Spinal cord (tissue), 10 donors: ENCODE data around the gene EXOC6B. TPM values are rescaled to one million over a fixed set of nuclear protein-coding genes. Genes with fewer than 3 reads are reported as not detected.

Source experiments
- DNase-seq, 6 donors: peaks; one replicate each; pipeline versions ENCODE4 v3.0.0 to v3.0.0-alpha.2; 2013 to 2015; ENCODE audit warnings: low spot score in 6 of 6, low read depth in 4 of 6
- H3K27ac ChIP-seq: one replicate; pipeline ENCODE4 v1.5.1; 2013; ENCODE audit warnings: low read depth, low read length, control low read depth
- H3K27me3 ChIP-seq: one replicate; pipeline ENCODE4 v1.6.1; 2013; ENCODE audit warnings: low read length; ENCODE audit not compliant: control insufficient read depth, insufficient read depth
- H3K36me3 ChIP-seq: one replicate; pipeline ENCODE4 v1.6.1; 2013; ENCODE audit warnings: low read length; ENCODE audit not compliant: control insufficient read depth, insufficient read depth
- H3K4me1 ChIP-seq: one replicate; pipeline ENCODE4 v1.6.1; 2013; ENCODE audit warnings: low read length; ENCODE audit not compliant: control insufficient read depth, insufficient read depth
- H3K4me3 ChIP-seq: one replicate; pipeline ENCODE4 v1.5.1; 2013; ENCODE audit warnings: low read depth, low read length, control low read depth
- H3K9me3 ChIP-seq: one replicate; pipeline ENCODE4 v1.6.1; 2013; ENCODE audit warnings: low read length; ENCODE audit not compliant: control insufficient read depth, insufficient read depth
- WGBS: methylation state at CpG from one replicate; pipeline ENCODE4 v1.1.5; 2013; ENCODE audit warnings: missing lambda C conversion rate; ENCODE audit not compliant: insufficient coverage; 5-methylcytosine and 5-hydroxymethylcytosine counted together
- polyA plus RNA-seq, 2 donors: library from polyadenylated mRNA; unstranded; fragments of 120-200 nt; gene quantifications; one replicate each; pipeline ENCODE4 v1.2.1, GENCODE V29; 2013; ENCODE audit not compliant: insufficient read length in 2 of 2
- total RNA-seq, 2 donors: library from RNA; depleted of rRNA in 1 of 2; stranded (reverse); fragments of 120-200 nt in 1 of 2; fragments of >200 nt in 1 of 2; gene quantifications; one replicate each; pipeline versions ENCODE4 v1.2.3 to v1.2.4, GENCODE V29; 2013 to 2014
- donor health status: healthy.

EXOC6B gene
- total and polyA plus RNA-seq, 4 donors, result 29.4 to 76.8 (median 38.0) TPM

- WGBS, result no CpG with 5 or more reads among the region's 3 CpGs
- H3K27me3 ChIP-seq, result no peaks in the 10 kb centered on the region
- no peak for DNase-seq
These were observed 102.0 kb downstream of the EXOC6B start for GRCh38 chr2:72723769-72724370.

GRCh38 chr2:72722492-72723070, 103.3 kb downstream of the EXOC6B start:
- WGBS, result 50% methylated on average over 1 of the region's 3 CpGs

More at GRCh38 chr2:72723769-72724370, 102.0 kb downstream of the EXOC6B start:
- Histone ChIP-seq H3K36me3 (no peaks in the 10 kb centered on the region), H3K4me3 (no peak overlapping the region), H3K9me3 (no peaks in the 10 kb centered on the region), H3K4me1 (no peaks in the 10 kb centered on the region), H3K27ac (no peak overlapping the region)

GRCh38 chr2:72719416-72719815, 106.4 kb downstream of the EXOC6B start:
- WGBS, result 100% methylated on average over 1 of the region's 4 CpGs
- no peaks in the 10 kb centered on the region for H3K9me3 ChIP-seq
- no peak for DNase-seq
- H3K36me3 ChIP-seq, result no peaks in the 10 kb centered on the region
- no peaks in the 10 kb centered on the region for H3K27me3 ChIP-seq
- no peak overlapping the region for H3K4me3 ChIP-seq
- H3K4me1 ChIP-seq, result no peaks in the 10 kb centered on the region
- no peak overlapping the region for H3K27ac ChIP-seq

More at GRCh38 chr2:72722492-72723070, 103.3 kb downstream of the EXOC6B start:
- Histone ChIP-seq H3K4me1 (no peaks in the 10 kb centered on the region), H3K27me3 (no peaks in the 10 kb centered on the region), H3K27ac (no peak overlapping the region), H3K9me3 (no peaks in the 10 kb centered on the region), H3K36me3 (no peaks in the 10 kb centered on the region), H3K4me3 (no peak overlapping the region)
- peak in 2 of 6 donors; percentile 26 to 73 for DNase-seq

DNA sequence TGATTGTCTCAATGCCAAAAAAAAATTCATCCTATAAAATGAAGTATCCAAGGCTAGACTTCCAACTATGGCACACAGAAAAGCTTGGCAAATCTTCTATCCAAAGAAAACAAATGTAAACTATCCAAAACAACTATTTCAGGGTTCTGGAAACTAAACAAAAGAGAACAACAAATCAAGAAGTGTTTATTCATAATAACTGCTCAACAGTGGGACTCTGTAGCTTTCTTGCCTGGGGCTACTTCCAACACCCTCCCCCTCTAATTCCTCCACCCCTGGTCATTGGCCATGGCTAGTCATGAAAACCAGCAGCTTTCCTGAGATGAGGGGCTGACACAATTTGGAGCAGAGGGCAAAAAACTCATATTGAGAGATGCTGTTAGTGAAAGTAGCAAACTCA, 107.0 kb downstream of the EXOC6B start:
- no peak for DNase-seq
- Histone ChIP-seq H3K36me3 (no peaks in the 10 kb centered on the region), H3K4me1 (no peaks in the 10 kb centered on the region), H3K27me3 (no peaks in the 10 kb centered on the region), H3K27ac (no peak overlapping the region), H3K4me3 (no peak overlapping the region), H3K9me3 (no peaks in the 10 kb centered on the region)

DNA sequence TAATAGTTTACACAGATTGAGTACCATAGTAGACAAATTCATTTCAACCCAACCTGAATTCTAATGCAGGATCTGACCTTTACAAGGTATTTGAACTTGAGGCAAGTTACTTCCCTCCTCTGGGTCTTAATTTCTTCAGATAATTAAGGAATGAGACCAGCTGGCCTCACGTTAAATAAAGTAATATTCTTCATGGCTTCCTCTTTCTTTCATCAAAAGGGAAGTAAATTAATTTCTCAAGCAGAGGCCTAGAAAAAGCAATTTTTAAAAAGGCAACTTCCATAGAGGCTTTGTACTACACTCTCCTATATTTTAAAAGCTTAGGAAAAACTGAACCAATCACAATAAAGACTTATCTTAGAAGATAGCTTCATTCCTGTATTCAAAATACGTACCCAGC, 109.2 kb downstream of the EXOC6B start:
- Histone ChIP-seq H3K36me3 (no peaks in the 10 kb centered on the region), H3K27ac (no peak overlapping the region), H3K27me3 (no peaks in the 10 kb centered on the region), H3K9me3 (no peaks in the 10 kb centered on the region), H3K4me1 (no peaks in the 10 kb centered on the region), H3K4me3 (no peak overlapping the region)
- WGBS, result no CpG with 5 or more reads among the region's 2 CpGs
- no peak for DNase-seq

DNA sequence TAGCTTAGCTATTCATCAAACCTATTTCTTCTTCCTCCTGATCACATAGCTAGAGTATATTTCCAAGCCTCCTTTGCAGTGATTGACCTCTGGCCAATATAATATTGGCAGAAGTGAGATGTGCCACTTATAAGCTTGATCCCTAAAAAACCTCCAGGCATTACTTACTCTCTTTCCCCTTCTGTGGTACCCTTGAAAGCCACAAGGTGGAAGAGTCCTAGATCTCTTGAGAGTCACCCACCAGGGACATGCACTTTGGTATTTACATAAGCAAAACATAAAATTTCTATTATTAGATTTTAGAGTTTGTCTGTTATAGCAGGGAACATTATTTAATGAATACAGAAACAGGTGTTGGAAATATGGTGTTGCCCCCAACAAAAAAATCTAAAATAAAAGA, 112.0 kb downstream of the EXOC6B start:
- Histone ChIP-seq H3K27ac (no peak overlapping the region), H3K27me3 (no peaks in the 10 kb centered on the region), H3K36me3 (no peaks in the 10 kb centered on the region), H3K9me3 (no peaks in the 10 kb centered on the region), H3K4me1 (no peaks in the 10 kb centered on the region), H3K4me3 (no peak overlapping the region)
- DNase-seq, result no peak

- no peaks in the 10 kb centered on the region for H3K27me3 ChIP-seq
- DNase-seq, result no peak
- no peaks in the 10 kb centered on the region for H3K36me3 ChIP-seq
- H3K27ac ChIP-seq, result no peak overlapping the region
- H3K4me3 ChIP-seq, result no peak overlapping the region
- H3K9me3 ChIP-seq, result no peaks in the 10 kb centered on the region
- no peaks in the 10 kb centered on the region for H3K4me1 ChIP-seq
These were observed 112.9 kb downstream of the EXOC6B start for GRCh38 chr2:72712977-72713376.

DNA sequence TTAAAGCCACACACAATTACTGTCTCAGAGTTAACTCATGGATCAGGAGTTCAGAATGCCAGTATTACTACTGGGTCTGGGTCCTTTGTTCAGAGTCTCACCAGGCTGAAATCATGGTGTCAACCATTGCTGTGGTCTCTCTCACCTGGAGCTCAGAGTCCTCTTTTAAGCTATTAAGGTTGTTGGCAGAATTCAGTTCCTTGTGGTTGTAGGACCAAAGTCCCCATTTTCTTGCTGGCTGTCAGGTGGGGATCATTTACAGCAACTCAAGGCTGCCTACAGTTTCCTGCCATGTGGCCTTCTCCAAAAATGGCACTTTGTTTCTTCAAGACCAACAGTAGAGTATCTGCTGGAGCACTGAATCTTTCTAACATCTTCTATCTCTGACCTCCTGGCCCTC, 113.5 kb downstream of the EXOC6B start:
- no peaks in the 10 kb centered on the region for H3K27me3 ChIP-seq
- DNase-seq, result no peak
- no peak overlapping the region for H3K27ac ChIP-seq
- H3K36me3 ChIP-seq, result no peaks in the 10 kb centered on the region
- no peak overlapping the region for H3K4me3 ChIP-seq
- no peaks in the 10 kb centered on the region for H3K4me1 ChIP-seq
- H3K9me3 ChIP-seq, result no peaks in the 10 kb centered on the region

DNA sequence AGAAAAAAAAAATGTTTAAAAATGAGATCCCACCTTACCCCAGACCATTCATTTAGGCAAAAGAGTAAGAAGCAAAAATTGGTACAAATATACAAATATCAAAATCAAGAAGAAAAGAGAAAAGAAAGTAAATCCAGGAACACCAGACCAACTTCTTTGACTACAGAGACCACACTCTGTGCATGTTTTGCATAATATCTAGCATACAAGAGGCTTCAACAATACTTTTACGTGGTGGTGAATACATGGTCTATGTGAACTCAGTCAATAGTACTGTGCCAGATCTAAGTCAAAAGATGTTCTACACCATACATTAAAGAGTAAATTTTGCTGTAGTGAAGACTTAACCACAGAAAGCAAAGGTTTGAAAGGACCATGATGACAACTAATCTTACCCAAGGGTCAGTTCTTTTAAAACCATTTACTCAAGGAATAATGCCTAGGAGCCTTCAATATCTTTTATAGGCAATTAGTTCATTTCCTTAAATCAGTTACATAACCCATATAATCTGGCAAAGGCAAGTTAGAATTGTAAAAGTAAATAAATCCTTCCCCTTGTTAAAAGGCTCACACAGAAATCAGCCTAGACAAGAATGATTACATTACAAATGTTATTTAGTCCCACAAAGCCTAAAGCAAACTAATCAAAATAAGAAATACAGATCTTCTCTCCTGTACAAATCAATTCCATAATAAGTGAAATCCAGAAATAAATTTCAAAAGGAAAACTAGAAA, 115.2 kb downstream of the EXOC6B start:
- no CpG with 5 or more reads among the region's 1 CpG for WGBS
- Histone ChIP-seq H3K36me3 (no peaks in the 10 kb centered on the region), H3K4me3 (no peak overlapping the region), H3K27ac (no peak overlapping the region), H3K27me3 (no peaks in the 10 kb centered on the region), H3K9me3 (no peaks in the 10 kb centered on the region), H3K4me1 (no peaks in the 10 kb centered on the region)
- DNase-seq, result no peak

GRCh38 chr2:72708236-72708635, 117.6 kb downstream of the EXOC6B start:
- no peaks in the 10 kb centered on the region for H3K36me3 ChIP-seq
- H3K27me3 ChIP-seq, result no peaks in the 10 kb centered on the region
- H3K9me3 ChIP-seq, result no peaks in the 10 kb centered on the region
- H3K27ac ChIP-seq, result no peak overlapping the region
- H3K4me3 ChIP-seq, result no peak overlapping the region
- WGBS, result no CpG with 5 or more reads among the region's 1 CpG
- DNase-seq, result no peak
- H3K4me1 ChIP-seq, result no peaks in the 10 kb centered on the region
